ENCODE data around the gene PRPF8. TPM values are rescaled to one million over a fixed set of nuclear protein-coding genes. Genes with fewer than 3 reads are reported as not detected.
"Not testable (repeated sequence)": the region's sequence is repeated elsewhere in the genome, so short reads cannot be mapped to it uniquely, and the experiment has no call there.

Gene PRPF8
- total RNA-seq, 6 experiments from 2014 or later: 224 to 285 (median 248) TPM

- no peaks in the 10 kb centered on the region for H3K9me3 Mint-ChIP-seq
- no peak for DNase-seq
- H3K27ac Mint-ChIP-seq: no peak overlapping the region
- H3K27me3 Mint-ChIP-seq (ENCODE audit: insufficient read depth): peaks cover 11% of the 10 kb centered on the region
- no peak for TF ChIP-seq CTCF (IDR thresholded peaks at IDR 0.05)
- H3K36me3 Mint-ChIP-seq (ENCODE audit: low read depth): no peaks in the 10 kb centered on the region; the same call in 1 of the 2 replicates
- H3K4me1 Mint-ChIP-seq (ENCODE audit: low read depth): peaks cover 7% of the 10 kb centered on the region
- no peak overlapping the region for H3K4me3 Mint-ChIP-seq
Observed at GRCh38 chr17:1705004-1705403, 20.3 kb upstream of the PRPF8 start.

DNA sequence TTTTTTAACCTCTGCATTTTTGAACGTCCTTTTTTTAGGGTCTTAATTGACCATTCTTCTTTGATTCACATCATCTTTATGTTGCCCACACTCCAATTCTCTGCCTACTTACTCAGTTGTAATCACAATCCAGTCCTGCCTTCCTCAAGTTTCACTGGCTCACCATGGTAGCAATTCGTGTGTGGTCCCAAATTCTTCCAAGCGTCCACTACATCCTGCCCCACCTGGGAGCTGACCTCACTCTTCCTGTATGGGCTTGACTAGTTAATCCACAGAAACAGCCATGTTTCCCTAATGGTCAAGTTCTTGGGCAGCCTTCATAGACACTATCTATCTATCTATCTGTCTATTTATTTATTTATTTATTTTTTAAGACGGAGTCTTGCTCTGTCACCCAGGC lies 18.4 kb upstream of the PRPF8 start:
- no peak overlapping the region for H3K4me3 Mint-ChIP-seq
- no peak for TF ChIP-seq CTCF (IDR thresholded peaks at IDR 0.05)

GRCh38 chr17:1699891-1700290 lies 15.2 kb upstream of the PRPF8 start:
- not testable (repeated sequence) for H3K36me3 Mint-ChIP-seq (ENCODE audit: low read depth); H3K4me1 Mint-ChIP-seq (ENCODE audit: low read depth); H3K27me3 Mint-ChIP-seq (ENCODE audit: insufficient read depth); H3K27ac Mint-ChIP-seq; H3K4me3 Mint-ChIP-seq; DNase-seq; H3K9me3 Mint-ChIP-seq

More for the DNA sequence above, 18.4 kb upstream of the PRPF8 start:
- peaks cover 7% of the 10 kb centered on the region for H3K4me1 Mint-ChIP-seq (ENCODE audit: low read depth)
- H3K27me3 Mint-ChIP-seq (ENCODE audit: insufficient read depth): peaks cover 3% of the 10 kb centered on the region
- no peaks in the 10 kb centered on the region; the same call in 1 of the 2 replicates for H3K36me3 Mint-ChIP-seq (ENCODE audit: low read depth)
- no peak for DNase-seq
- no peaks in the 10 kb centered on the region for H3K9me3 Mint-ChIP-seq
- H3K27ac Mint-ChIP-seq: no peak overlapping the region

- H3K4me1 Mint-ChIP-seq (ENCODE audit: low read depth): peaks cover 7% of the 10 kb centered on the region
- H3K9me3 Mint-ChIP-seq: peaks cover 2% of the 10 kb centered on the region; the same call in 1 of the 2 replicates
- no peak overlapping the region for H3K27ac Mint-ChIP-seq
- H3K36me3 Mint-ChIP-seq (ENCODE audit: low read depth): peaks cover 7% of the 10 kb centered on the region; the same call in 1 of the 2 replicates
- H3K4me3 Mint-ChIP-seq: no peak overlapping the region
- DNase-seq: no peak
- no peaks in the 10 kb centered on the region; the same call in 1 of the 2 replicates for H3K27me3 Mint-ChIP-seq (ENCODE audit: insufficient read depth)
- TF ChIP-seq CTCF (IDR thresholded peaks at IDR 0.05): no peak
Observed at GRCh38 chr17:1697681-1698080, 13.0 kb upstream of the PRPF8 start.

DNA sequence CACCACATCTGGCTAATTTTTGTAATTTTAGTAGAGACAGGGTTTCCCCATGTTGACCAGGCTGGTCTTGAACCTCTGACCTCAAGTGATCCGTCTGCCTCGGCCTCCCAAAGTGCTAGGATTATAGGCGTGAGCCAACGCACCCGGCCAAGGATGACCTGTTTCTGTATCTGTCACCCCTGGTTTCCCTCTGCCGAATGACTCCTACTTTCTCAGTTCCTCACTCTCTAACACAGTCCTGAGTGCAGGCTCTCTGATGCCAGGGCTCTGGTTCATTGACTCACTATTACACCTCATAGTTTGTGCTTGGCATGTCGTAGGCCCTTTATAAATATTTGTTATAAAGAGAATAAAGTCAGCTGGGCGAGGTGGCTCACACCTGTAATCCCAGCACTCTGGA lies 10.7 kb upstream of the PRPF8 start:
- H3K9me3 Mint-ChIP-seq: peaks cover 11% of the 10 kb centered on the region
- peaks cover 10% of the 10 kb centered on the region; the same call in 1 of the 2 replicates for H3K36me3 Mint-ChIP-seq (ENCODE audit: low read depth)
- H3K4me1 Mint-ChIP-seq (ENCODE audit: low read depth): peaks cover 7% of the 10 kb centered on the region
- H3K27me3 Mint-ChIP-seq (ENCODE audit: insufficient read depth): no peaks in the 10 kb centered on the region; the same call in 1 of the 2 replicates
- H3K27ac Mint-ChIP-seq: no peak overlapping the region
- TF ChIP-seq CTCF (IDR thresholded peaks at IDR 0.05): no peak
- DNase-seq: no peak
- H3K4me3 Mint-ChIP-seq: no peak overlapping the region

DNA sequence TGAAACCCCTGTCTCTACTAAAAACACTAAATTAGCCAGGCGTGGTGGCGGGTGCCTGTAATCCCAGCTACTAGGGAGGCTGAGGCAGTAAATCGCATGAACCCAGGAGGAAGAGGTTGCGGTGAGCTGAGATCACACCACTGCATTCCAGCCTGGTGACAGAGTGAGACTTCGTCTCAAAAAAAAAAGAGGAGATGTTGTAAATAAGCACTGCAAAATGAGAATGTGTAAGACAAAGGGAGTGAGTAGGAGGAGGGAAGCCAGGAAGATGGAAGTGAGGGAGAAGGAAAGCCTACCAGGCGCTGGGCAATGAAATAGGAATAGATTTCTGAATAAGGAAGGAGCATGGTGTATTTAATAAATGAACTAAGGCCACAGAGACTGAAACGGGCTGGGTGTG lies 8.7 kb upstream of the PRPF8 start:
- peaks cover 7% of the 10 kb centered on the region for H3K4me1 Mint-ChIP-seq (ENCODE audit: low read depth)
- TF ChIP-seq CTCF (IDR thresholded peaks at IDR 0.05): no peak
- no peak overlapping the region; the same call in 1 of the 2 replicates for H3K27ac Mint-ChIP-seq
- peaks cover 10% of the 10 kb centered on the region; the same call in 1 of the 2 replicates for H3K36me3 Mint-ChIP-seq (ENCODE audit: low read depth)
- DNase-seq: peak; percentile 11
- peaks cover 11% of the 10 kb centered on the region for H3K9me3 Mint-ChIP-seq
- no peaks in the 10 kb centered on the region; the same call in 1 of the 2 replicates for H3K27me3 Mint-ChIP-seq (ENCODE audit: insufficient read depth)
- H3K4me3 Mint-ChIP-seq: no peak overlapping the region
